BLaER1 (cell line): ENCODE results near the gene KCNT2.
A peak's percentile ranks its signal among the peaks of the same experiment; 100 is the strongest.
"Not testable (repeated sequence)": the region's sequence is repeated elsewhere in the genome, so short reads cannot be mapped to it uniquely, and the experiment has no call there.

Experiments
- H3K27ac ChIP-seq: shearing (Covaris generic); formaldehyde crosslinking; 2 replicates; pipeline ENCODE4 v1.8.1; 2022
- H3K27me3 ChIP-seq: shearing (Covaris generic); formaldehyde crosslinking; 2 replicates; pipeline ENCODE4 v1.8.1; 2022
- H3K36me3 ChIP-seq: shearing (Covaris generic); formaldehyde crosslinking; 2 replicates; pipeline ENCODE4 v1.8.1; 2022
- H3K4me1 ChIP-seq: shearing (Covaris generic); formaldehyde crosslinking; 2 replicates; pipeline ENCODE4 v1.8.1; 2022
- H3K4me2 ChIP-seq: shearing (Covaris generic); formaldehyde crosslinking; 2 replicates; pipeline ENCODE4 v1.8.1; 2022
- H3K4me3 ChIP-seq: shearing (Covaris generic); formaldehyde crosslinking; 2 replicates; pipeline ENCODE4 v1.8.1; 2022
- H3K9ac ChIP-seq: shearing (Covaris generic); formaldehyde crosslinking; 2 replicates; pipeline ENCODE4 v1.8.1; 2022
- H3K9me3 ChIP-seq: shearing (Covaris generic); formaldehyde crosslinking; 2 replicates; pipeline ENCODE4 v1.8.1; 2022
- H4K20me1 ChIP-seq: shearing (Covaris generic); formaldehyde crosslinking; 2 replicates; pipeline ENCODE4 v1.8.1; 2022
- Cebpa-rat ChIP-seq: shearing (Covaris generic); IDR thresholded peaks from 2 replicates; pipeline ENCODE4 v1.8.1; 2022

KCNT2 gene

GRCh38 chr1:196608390-196609369 is at the start of gene KCNT2:
Gene KCNT2 (minus strand): TSS chr1:196608440. CDS start chr1:196608309, 131 bp downstream.
- H3K9ac ChIP-seq = no peak within 1 kb of the TSS
- no peaks in the 10 kb centered on the region for H3K4me1 ChIP-seq
- H3K4me3 ChIP-seq = no peak within 1 kb of the TSS
- TF ChIP-seq Cebpa-rat = no peak
- H3K9me3 ChIP-seq = peaks cover 7% of the 10 kb centered on the region; the same call in 1 of the 2 replicates
- no peaks in the 10 kb centered on the region for H3K36me3 ChIP-seq
- no peak within 1 kb of the TSS for H3K4me2 ChIP-seq
- H3K27ac ChIP-seq = no peak within 1 kb of the TSS
- no peaks in the 10 kb centered on the region for H3K27me3 ChIP-seq
- no peaks in the 10 kb centered on the region for H4K20me1 ChIP-seq

GRCh38 chr1:196655494-196655893 is 47.3 kb upstream of the KCNT2 start:
- Histone ChIP-seq H3K4me2 (no peak overlapping the region), H3K27me3 (no peaks in the 10 kb centered on the region), H3K9ac (no peak overlapping the region), H3K4me3 (no peak overlapping the region), H3K4me1 (peaks cover 10% of the 10 kb centered on the region), H4K20me1 (no peaks in the 10 kb centered on the region), H3K27ac (no peak overlapping the region), H3K36me3 (no peaks in the 10 kb centered on the region), H3K9me3 (no peaks in the 10 kb centered on the region)
- no peak for TF ChIP-seq Cebpa-rat

GRCh38 chr1:196655071-196655470 is 46.8 kb upstream of the KCNT2 start:
- Histone ChIP-seq H3K9ac (no peak overlapping the region), H4K20me1 (no peaks in the 10 kb centered on the region), H3K4me2 (no peak overlapping the region), H3K27me3 (no peaks in the 10 kb centered on the region), H3K9me3 (no peaks in the 10 kb centered on the region), H3K4me1 (peaks cover 10% of the 10 kb centered on the region), H3K36me3 (no peaks in the 10 kb centered on the region), H3K27ac (no peak overlapping the region), H3K4me3 (no peak overlapping the region)
- no peak for TF ChIP-seq Cebpa-rat

- H3K4me2 ChIP-seq = no peak overlapping the region
- no peaks in the 10 kb centered on the region for H3K9me3 ChIP-seq
- H3K4me3 ChIP-seq = no peak overlapping the region
- H3K36me3 ChIP-seq = no peaks in the 10 kb centered on the region
- no peaks in the 10 kb centered on the region for H3K27me3 ChIP-seq
- no peak overlapping the region for H3K9ac ChIP-seq
- peaks cover 10% of the 10 kb centered on the region for H3K4me1 ChIP-seq
- H4K20me1 ChIP-seq = no peaks in the 10 kb centered on the region
- no peak overlapping the region for H3K27ac ChIP-seq
- TF ChIP-seq Cebpa-rat = no peak
Measured at GRCh38 chr1:196654271-196654670, 46.0 kb upstream of the KCNT2 start.

- Histone ChIP-seq H3K4me3 (no peak within 1 kb of the TSS), H3K27ac (no peak within 1 kb of the TSS; the same call in 1 of the 2 replicates), H3K4me1 (peaks cover 10% of the 10 kb centered on the region), H4K20me1 (no peaks in the 10 kb centered on the region), H3K36me3 (no peaks in the 10 kb centered on the region), H3K9me3 (no peaks in the 10 kb centered on the region), H3K27me3 (no peaks in the 10 kb centered on the region), H3K9ac (no peak within 1 kb of the TSS), H3K4me2 (peak within 1 kb of the TSS; percentile 33)
- TF ChIP-seq Cebpa-rat = no peak
Measured at GRCh38 chr1:196651637-196652215, 43.5 kb upstream of the KCNT2 start, which contains the start of gene CFH. Gene CFH (plus strand): TSS chr1:196652043. CDS start chr1:196652118, 75 bp downstream.

- Histone ChIP-seq H3K9ac (no peak overlapping the region), H3K4me3 (no peak overlapping the region), H3K27me3 (no peaks in the 10 kb centered on the region), H3K4me2 (peak overlapping the region; percentile 33; the same call in 1 of the 2 replicates), H3K36me3 (no peaks in the 10 kb centered on the region), H4K20me1 (no peaks in the 10 kb centered on the region), H3K27ac (no peak overlapping the region), H3K4me1 (peaks cover 10% of the 10 kb centered on the region), H3K9me3 (no peaks in the 10 kb centered on the region)
- TF ChIP-seq Cebpa-rat = no peak
Measured at GRCh38 chr1:196651079-196651478, 42.8 kb upstream of the KCNT2 start.

GRCh38 chr1:196650403-196650802 is 42.2 kb upstream of the KCNT2 start:
- H3K27me3 ChIP-seq = no peaks in the 10 kb centered on the region
- TF ChIP-seq Cebpa-rat = no peak
- H3K4me1 ChIP-seq = peaks cover 10% of the 10 kb centered on the region
- H3K9me3 ChIP-seq = no peaks in the 10 kb centered on the region
- no peaks in the 10 kb centered on the region for H3K36me3 ChIP-seq
- H4K20me1 ChIP-seq = no peaks in the 10 kb centered on the region
- no peak overlapping the region for H3K27ac ChIP-seq
- no peak overlapping the region for H3K4me2 ChIP-seq
- no peak overlapping the region for H3K9ac ChIP-seq
- H3K4me3 ChIP-seq = no peak overlapping the region

- H3K27ac ChIP-seq = no peak overlapping the region
- no peak for TF ChIP-seq Cebpa-rat
- peaks cover 10% of the 10 kb centered on the region for H3K4me1 ChIP-seq
- no peak overlapping the region for H3K4me3 ChIP-seq
- H3K27me3 ChIP-seq = no peaks in the 10 kb centered on the region
- H3K4me2 ChIP-seq = no peak overlapping the region
- no peak overlapping the region for H3K9ac ChIP-seq
- H3K36me3 ChIP-seq = no peaks in the 10 kb centered on the region
- H3K9me3 ChIP-seq = no peaks in the 10 kb centered on the region
- no peaks in the 10 kb centered on the region for H4K20me1 ChIP-seq
Measured at GRCh38 chr1:196649990-196650389, 41.8 kb upstream of the KCNT2 start.

GRCh38 chr1:196640976-196641375 is 32.7 kb upstream of the KCNT2 start:
- no peak overlapping the region for H3K4me2 ChIP-seq
- H3K4me3 ChIP-seq = no peak overlapping the region
- H3K9ac ChIP-seq = no peak overlapping the region
- no peaks in the 10 kb centered on the region for H3K27me3 ChIP-seq
- no peaks in the 10 kb centered on the region for H4K20me1 ChIP-seq
- no peak overlapping the region for H3K27ac ChIP-seq
- no peak for TF ChIP-seq Cebpa-rat
- no peaks in the 10 kb centered on the region for H3K4me1 ChIP-seq
- no peaks in the 10 kb centered on the region for H3K36me3 ChIP-seq
- no peaks in the 10 kb centered on the region for H3K9me3 ChIP-seq

- H3K4me1 ChIP-seq, H3K4me3 ChIP-seq, H3K27me3 ChIP-seq, H3K9ac ChIP-seq, H4K20me1 ChIP-seq, H3K4me2 ChIP-seq, H3K27ac ChIP-seq, H3K9me3 ChIP-seq, H3K36me3 ChIP-seq: not testable (repeated sequence)
Measured at GRCh38 chr1:196639291-196639690, 31.1 kb upstream of the KCNT2 start.
